Natural killer cell treated with Interleukin-12 subunit alpha and Interleukin-12 subunit beta and Interleukin-15 and Interleukin-18, amount 100 ng/mL, for 72 hours (primary cell): ENCODE measurements around the gene PODXL2. TPM values are rescaled to one million over a fixed set of nuclear protein-coding genes. Genes with fewer than 3 reads are reported as not detected.
"Not testable (repeated sequence)": the region's sequence is repeated elsewhere in the genome, so short reads cannot be mapped to it uniquely, and the experiment has no call there.

Source experiments
- ATAC-seq, 2 donors: fragments of 150-1000 bp; cut with Tn5 transposase in 1 of 2; sonication (Bioruptor Pico), chemical (Tn5 transposase) in 1 of 2; 2 replicates each; pipeline ENCODE4 v1.10.0; 2021
- DNase-seq: peaks from one replicate; pipeline ENCODE4 v3.0.0; 2022; ENCODE audit warnings: low spot score
- H3K27ac Mint-ChIP-seq, 2 donors: 1 replicate in 1 of 2; 2 replicates in 1 of 2; pipeline ENCODE4 v1.8.0; 2022; ENCODE audit warnings: mixed read lengths in 2 of 2, mild to moderate bottlenecking in 1 of 2, moderate library complexity in 1 of 2
- H3K27me3 Mint-ChIP-seq, 2 donors: 1 replicate in 1 of 2; 2 replicates in 1 of 2; pipeline ENCODE4 v1.8.0; 2022; ENCODE audit warnings: mixed read lengths in 2 of 2
- H3K36me3 Mint-ChIP-seq: one replicate; pipeline ENCODE4 v1.8.0; 2022; ENCODE audit warnings: mixed read lengths
- H3K4me1 Mint-ChIP-seq, 2 donors: 1 replicate in 1 of 2; 2 replicates in 1 of 2; pipeline ENCODE4 v1.8.0; 2022; ENCODE audit warnings: low read depth in 2 of 2, mixed read lengths in 2 of 2, mild to moderate bottlenecking in 1 of 2
- H3K4me3 Mint-ChIP-seq: one replicate; pipeline ENCODE4 v1.8.0; 2022; ENCODE audit warnings: mixed read lengths
- H3K9me3 Mint-ChIP-seq: 2 replicates; pipeline ENCODE4 v1.8.0; 2022; ENCODE audit warnings: mixed read lengths
- total RNA-seq, 2 donors: library from RNA; stranded (reverse); gene quantifications; one replicate each; pipeline ENCODE4 v1.2.3, GENCODE V29; 2022

PODXL2 gene
- total RNA-seq, 2 donors from 2014 or later, result 3.1 to 3.4 TPM

DNA sequence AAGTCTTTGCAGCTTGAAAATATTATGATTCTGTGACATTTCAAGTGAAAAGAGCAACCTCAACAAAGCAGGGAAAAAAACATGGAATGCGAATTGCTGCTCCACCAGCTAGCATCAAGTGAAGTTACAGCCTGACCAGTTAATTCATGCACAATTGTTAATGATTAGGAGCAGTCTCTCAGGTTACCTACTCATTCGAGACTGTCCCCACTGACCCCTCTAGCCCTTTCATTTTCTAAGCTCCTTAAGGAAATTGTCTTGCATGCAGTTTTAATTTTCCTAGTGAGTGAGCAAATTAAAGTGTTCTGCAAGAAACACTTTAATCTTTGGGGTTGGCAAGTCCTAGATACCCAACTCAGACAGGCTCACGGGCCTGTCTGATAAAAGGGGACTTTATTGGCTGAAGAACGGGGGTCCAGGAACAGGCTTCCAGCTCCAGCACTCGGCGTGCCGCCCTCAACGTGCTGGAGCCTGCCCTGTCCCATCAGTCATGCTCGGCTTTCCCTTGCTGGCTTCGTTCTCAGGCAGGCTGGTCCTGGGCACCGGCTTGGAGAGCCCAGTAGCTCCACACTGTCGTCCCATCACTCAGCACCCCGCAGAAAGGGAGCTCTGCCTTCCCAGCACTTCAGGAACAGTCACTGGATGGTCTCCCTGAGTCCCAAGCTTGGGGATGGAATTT is 18.3 kb downstream of the PODXL2 start:
- Mint-ChIP-seq H3K27ac (no peak overlapping the region), H3K4me1 (no peaks in the 10 kb centered on the region), H3K36me3 (no peaks in the 10 kb centered on the region), H3K9me3 (no peaks in the 10 kb centered on the region), H3K4me3 (no peak overlapping the region), H3K27me3 (no peaks in the 10 kb centered on the region)
- DNase-seq, result no peak
- no peak for ATAC-seq

GRCh38 chr3:127647845-127648204 is 18.8 kb downstream of the PODXL2 start:
- ATAC-seq (no peak), DNase-seq (no peak)
- Mint-ChIP-seq H3K4me3 (no peak overlapping the region), H3K27ac (no peak overlapping the region), H3K27me3 (peaks cover 0 to 1% of the 10 kb centered on the region in 2 donors), H3K36me3 (no peaks in the 10 kb centered on the region), H3K4me1 (no peaks in the 10 kb centered on the region), H3K9me3 (no peaks in the 10 kb centered on the region)

DNA sequence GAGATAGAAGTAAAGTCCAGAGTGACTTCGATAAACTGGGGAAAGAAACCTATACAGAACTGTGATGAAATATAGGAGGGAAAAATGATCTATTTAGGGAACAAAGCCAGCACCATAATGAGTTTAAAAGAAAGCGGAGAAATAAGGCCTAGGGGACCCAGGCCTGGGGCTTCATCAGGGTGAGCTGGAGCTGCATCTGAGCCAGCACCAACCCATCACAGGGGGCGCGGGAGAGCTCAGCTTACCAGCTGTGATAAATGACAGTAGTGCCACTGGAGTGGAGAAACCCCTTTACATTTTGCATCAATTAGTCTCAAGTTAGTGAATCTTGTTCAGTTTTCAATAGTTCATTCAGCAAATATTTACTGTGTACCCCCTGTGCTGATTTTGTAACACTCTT is 21.3 kb downstream of the PODXL2 start:
- no peaks in the 10 kb centered on the region for H3K4me1 Mint-ChIP-seq
- H3K4me3 Mint-ChIP-seq, result no peak overlapping the region
- no peaks in the 10 kb centered on the region for H3K9me3 Mint-ChIP-seq
- ATAC-seq, result no peak
- H3K27ac Mint-ChIP-seq, result peak overlapping the region in 1 of 2 donors; percentile 11
- no peaks in the 10 kb centered on the region for H3K36me3 Mint-ChIP-seq
- no peak for DNase-seq
- H3K27me3 Mint-ChIP-seq, result peaks cover 0 to 6% of the 10 kb centered on the region in 2 donors

- no peak for ATAC-seq
- DNase-seq, result no peak
- Mint-ChIP-seq H3K27ac (no peak overlapping the region), H3K4me3 (no peak overlapping the region), H3K36me3 (no peaks in the 10 kb centered on the region), H3K9me3 (no peaks in the 10 kb centered on the region), H3K27me3 (peaks cover 0 to 6% of the 10 kb centered on the region in 2 donors), H3K4me1 (no peaks in the 10 kb centered on the region)
Measured at GRCh38 chr3:127651516-127652172, 22.7 kb downstream of the PODXL2 start.

- no peaks in the 10 kb centered on the region for H3K4me1 Mint-ChIP-seq
- H3K4me3 Mint-ChIP-seq, result no peak overlapping the region
- no peaks in the 10 kb centered on the region for H3K36me3 Mint-ChIP-seq
- peaks cover 1 to 9% of the 10 kb centered on the region in 2 donors for H3K27me3 Mint-ChIP-seq
- H3K27ac Mint-ChIP-seq, result no peak overlapping the region
- DNase-seq, result no peak
- no peaks in the 10 kb centered on the region for H3K9me3 Mint-ChIP-seq
- peak; percentile 51 to 73 for ATAC-seq
Measured at GRCh38 chr3:127652246-127652995, 23.4 kb downstream of the PODXL2 start.

- H3K4me1 Mint-ChIP-seq, result no peaks in the 10 kb centered on the region
- no peak for DNase-seq
- peaks cover 2 to 25% of the 10 kb centered on the region in 2 donors for H3K27me3 Mint-ChIP-seq
- no peak overlapping the region for H3K4me3 Mint-ChIP-seq
- ATAC-seq, result no peak
- no peaks in the 10 kb centered on the region for H3K36me3 Mint-ChIP-seq
- H3K27ac Mint-ChIP-seq, result no peak overlapping the region
- no peaks in the 10 kb centered on the region for H3K9me3 Mint-ChIP-seq
Measured at GRCh38 chr3:127654374-127654773, 25.4 kb downstream of the PODXL2 start.

GRCh38 chr3:127654993-127655392 is 26.0 kb downstream of the PODXL2 start:
- not testable (repeated sequence) for H3K9me3 Mint-ChIP-seq, H3K4me1 Mint-ChIP-seq, H3K27ac Mint-ChIP-seq, H3K36me3 Mint-ChIP-seq, ATAC-seq, DNase-seq, H3K4me3 Mint-ChIP-seq
- H3K27me3 Mint-ChIP-seq, result peaks cover 2 to 25% of the 10 kb centered on the region in 2 donors

DNA sequence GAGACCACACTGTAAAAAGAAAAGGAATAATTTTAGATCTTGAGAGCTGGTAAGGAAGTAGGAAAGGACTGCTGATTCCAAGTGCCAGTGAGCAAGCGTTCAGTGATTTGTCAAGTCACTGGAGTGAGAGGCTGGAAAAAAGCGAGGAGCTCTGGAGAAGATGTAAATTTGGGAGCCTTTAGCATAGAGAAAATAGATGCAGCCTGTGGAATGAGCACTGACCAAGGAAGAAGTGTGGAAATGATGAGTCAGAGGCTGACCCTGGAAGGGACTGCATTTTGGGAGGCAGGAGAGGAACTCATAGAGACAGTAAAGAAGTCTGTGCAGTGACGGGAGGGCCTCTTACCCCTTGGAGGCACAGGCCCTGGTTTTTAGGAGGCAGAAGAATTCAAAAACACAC is 26.7 kb downstream of the PODXL2 start:
- H3K27me3 Mint-ChIP-seq, result peaks cover 5 to 25% of the 10 kb centered on the region in 2 donors
- H3K36me3 Mint-ChIP-seq, result no peaks in the 10 kb centered on the region
- ATAC-seq, result no peak
- no peak overlapping the region for H3K27ac Mint-ChIP-seq
- no peak overlapping the region for H3K4me3 Mint-ChIP-seq
- H3K9me3 Mint-ChIP-seq, result no peaks in the 10 kb centered on the region
- no peaks in the 10 kb centered on the region for H3K4me1 Mint-ChIP-seq
- DNase-seq, result no peak

GRCh38 chr3:127656906-127657305 is 27.9 kb downstream of the PODXL2 start:
- Mint-ChIP-seq H3K9me3 (no peaks in the 10 kb centered on the region), H3K4me1 (no peaks in the 10 kb centered on the region), H3K27ac (no peak overlapping the region), H3K27me3 (peaks cover 5 to 25% of the 10 kb centered on the region in 2 donors), H3K4me3 (no peak overlapping the region), H3K36me3 (no peaks in the 10 kb centered on the region)
- DNase-seq (no peak), ATAC-seq (no peak)

DNA sequence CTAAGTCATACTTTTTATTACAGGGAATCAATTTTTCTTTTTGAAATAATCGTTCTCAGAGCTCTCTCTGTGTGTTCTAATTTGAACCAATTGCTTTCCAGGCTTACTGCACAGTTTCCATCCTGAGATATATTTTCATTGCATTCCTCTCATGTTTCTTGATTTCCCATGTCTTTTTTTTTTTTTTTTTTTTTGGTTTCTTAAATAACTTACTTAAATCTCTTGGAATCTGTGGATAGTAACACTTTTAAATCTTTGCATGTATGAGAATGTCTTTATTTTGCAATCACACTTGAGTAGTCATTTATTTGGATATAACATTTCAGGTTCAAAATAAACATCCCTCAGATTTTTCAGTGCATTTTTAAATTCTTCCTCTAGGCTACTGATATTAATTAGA is 29.2 kb downstream of the PODXL2 start:
- Mint-ChIP-seq H3K27me3 (peaks cover 5 to 20% of the 10 kb centered on the region in 2 donors), H3K36me3 (no peaks in the 10 kb centered on the region), H3K4me1 (no peaks in the 10 kb centered on the region), H3K27ac (no peak overlapping the region), H3K9me3 (no peaks in the 10 kb centered on the region), H3K4me3 (no peak overlapping the region)
- no peak for DNase-seq
- ATAC-seq, result no peak

GRCh38 chr3:127660621-127661251 is 31.8 kb downstream of the PODXL2 start:
- Mint-ChIP-seq H3K27ac (no peak overlapping the region), H3K4me3 (no peak overlapping the region), H3K9me3 (no peaks in the 10 kb centered on the region), H3K27me3 (peaks cover 5 to 20% of the 10 kb centered on the region in 2 donors), H3K4me1 (no peaks in the 10 kb centered on the region), H3K36me3 (no peaks in the 10 kb centered on the region)
- ATAC-seq (no peak), DNase-seq (no peak)

- ATAC-seq, result no peak
- Mint-ChIP-seq H3K4me3 (no peak overlapping the region), H3K27me3 (peaks cover 5 to 20% of the 10 kb centered on the region in 2 donors), H3K27ac (no peak overlapping the region), H3K36me3 (no peaks in the 10 kb centered on the region), H3K9me3 (no peaks in the 10 kb centered on the region), H3K4me1 (no peaks in the 10 kb centered on the region)
- DNase-seq, result no peak
Measured at GRCh38 chr3:127661600-127661999, 32.6 kb downstream of the PODXL2 start.

DNA sequence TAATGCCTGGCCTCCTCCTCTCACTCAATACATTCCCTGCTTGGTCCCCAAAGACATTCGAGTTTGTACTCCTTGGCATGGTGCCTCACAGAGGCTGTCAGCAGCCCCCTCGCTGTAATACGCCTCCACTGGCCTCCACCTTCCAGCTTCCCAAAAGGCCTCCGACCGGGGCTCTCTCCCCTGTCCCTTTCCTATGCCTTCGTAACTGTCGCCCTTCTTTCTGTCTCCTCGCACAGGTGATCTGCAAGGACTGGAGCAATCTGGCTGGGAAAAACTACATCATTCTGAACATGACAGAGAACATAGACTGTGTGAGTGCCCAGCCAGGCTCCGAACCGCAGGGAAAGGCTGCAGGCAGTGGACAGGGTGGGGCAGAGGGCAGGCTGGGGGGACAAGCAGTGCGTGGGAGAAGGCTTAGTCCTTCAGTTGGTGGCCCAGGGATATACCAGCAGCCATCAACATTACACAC is 33.0 kb downstream of the PODXL2 start:
- H3K27me3 Mint-ChIP-seq, result peaks cover 5 to 20% of the 10 kb centered on the region in 2 donors
- H3K4me3 Mint-ChIP-seq, result no peak overlapping the region
- ATAC-seq (no peak), DNase-seq (no peak)
- no peaks in the 10 kb centered on the region for H3K36me3 Mint-ChIP-seq
- H3K9me3 Mint-ChIP-seq, result no peaks in the 10 kb centered on the region
- H3K27ac Mint-ChIP-seq, result no peak overlapping the region
- no peaks in the 10 kb centered on the region for H3K4me1 Mint-ChIP-seq

GRCh38 chr3:127663151-127663550 is 34.2 kb downstream of the PODXL2 start:
- Mint-ChIP-seq H3K4me1 (no peaks in the 10 kb centered on the region), H3K4me3 (no peak overlapping the region), H3K9me3 (no peaks in the 10 kb centered on the region), H3K27me3 (peaks cover 2 to 10% of the 10 kb centered on the region in 2 donors), H3K36me3 (no peaks in the 10 kb centered on the region), H3K27ac (no peak overlapping the region)
- no peak for DNase-seq
- ATAC-seq, result no peak
